ENCODE measurements around the gene PIGM.

PIGM gene

DNA sequence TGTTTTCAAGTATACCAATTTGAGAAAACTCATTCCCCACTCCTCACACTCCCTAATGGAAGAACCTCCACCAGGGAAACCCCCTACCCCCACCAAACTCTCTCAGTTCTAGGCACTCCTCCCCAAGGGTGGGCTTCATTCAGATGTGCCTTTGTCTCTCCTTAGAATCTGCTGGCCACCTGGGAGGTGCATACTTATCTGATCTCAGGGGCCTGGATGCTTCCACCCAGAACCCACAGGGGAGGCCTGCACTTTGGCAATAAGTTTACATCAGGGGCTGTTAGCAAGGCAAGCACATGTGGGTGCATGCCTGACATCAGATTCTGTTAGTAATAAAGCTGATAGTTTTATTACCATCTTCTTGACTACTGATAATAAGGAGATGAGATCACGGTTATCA is 45.3 kb downstream of the PIGM start:
- Histone ChIP-seq H3K79me1 (ENCODE audit: low read depth, low read length) (no peaks in the 10 kb centered on the region), H3K9me3 (replicated peaks in 1 of 2; ENCODE audit: control insufficient read depth in 2 of 2, insufficient read depth in 1 of 2, low read depth in 1 of 2, low read length in 2 of 2) (no peaks in the 10 kb centered on the region), H3K36me3 (replicated peaks in 1 of 2; ENCODE audit: control insufficient read depth in 2 of 2, insufficient read depth in 2 of 2, low read length in 2 of 2) (no peaks in the 10 kb centered on the region), H3K4me2 (ENCODE audit: insufficient read depth, low read length, poor library complexity, severe bottlenecking) (no peak overlapping the region), H3K4ac (ENCODE audit: low read length) (no peak overlapping the region), H2BK12ac (ENCODE audit: low read length) (no peak overlapping the region), H2AK5ac (ENCODE audit: low read depth, low read length) (no peak overlapping the region), H2AFZ (ENCODE audit: low read length) (no peak overlapping the region), H2BK15ac (ENCODE audit: low read length) (no peak overlapping the region), H3K27me3 (ENCODE audit: control insufficient read depth in 3 of 3, insufficient read depth in 3 of 3, low read depth in 1 of 3, low read length in 3 of 3) (peaks cover 0 to 34% (median 0%) of the 10 kb centered on the region in 3 experiments), H4K91ac (ENCODE audit: low read depth, low read length, poor library complexity) (no peak overlapping the region), H3K18ac (ENCODE audit: low read length) (no peak overlapping the region), H3K27ac (replicated peaks; ENCODE audit: low read length) (no peak overlapping the region), H4K8ac (ENCODE audit: low read depth, low read length) (no peak overlapping the region), H3K9ac (ENCODE audit: low read depth, low read length, poor library complexity) (no peak overlapping the region), H3K23ac (ENCODE audit: low read depth, low read length, poor library complexity) (no peak overlapping the region), H3K14ac (ENCODE audit: low read length) (no peak overlapping the region), H2BK120ac (ENCODE audit: low read depth, low read length) (no peak overlapping the region), H3K4me3 (ENCODE audit: low read length in 2 of 2) (no peak overlapping the region), H3K4me1 (ENCODE audit: control insufficient read depth in 2 of 2, insufficient read depth in 1 of 2, low read depth in 1 of 2, low read length in 2 of 2) (no peaks in the 10 kb centered on the region), H2BK5ac (ENCODE audit: low read length) (no peak overlapping the region)
- DNase-seq (ENCODE audit: low spot score): no peak
- WGBS, 2 donors (ENCODE audit: extremely low coverage in 2 of 2, insufficient read length in 2 of 2, insufficient replicate concordance in 1 of 2): no CpG with 5 or more reads among the region's 1 CpG

DNA sequence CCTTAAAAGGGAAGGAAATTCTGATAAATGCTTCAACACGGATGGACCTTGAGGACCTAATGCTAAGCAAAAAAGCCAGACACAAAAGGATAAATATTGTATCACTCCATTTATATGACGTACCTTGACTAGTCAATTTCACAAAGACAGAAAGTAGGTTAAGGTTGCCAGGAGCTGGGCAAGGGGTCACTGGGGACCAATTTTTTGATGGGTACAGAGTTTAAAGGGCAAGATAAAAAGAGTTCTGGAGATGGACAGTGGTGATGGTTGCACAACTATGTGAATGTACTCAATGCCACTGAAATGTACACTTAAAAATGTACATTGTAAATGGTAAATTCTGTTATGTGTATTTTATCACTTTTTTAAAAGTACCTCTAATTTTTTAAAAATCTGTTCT is 45.7 kb downstream of the PIGM start:
- H3K23ac ChIP-seq (ENCODE audit: low read depth, low read length, poor library complexity): no peak overlapping the region
- H3K36me3 ChIP-seq (replicated peaks in 1 of 2; ENCODE audit: control insufficient read depth in 2 of 2, insufficient read depth in 2 of 2, low read length in 2 of 2): no peaks in the 10 kb centered on the region
- H3K14ac ChIP-seq (ENCODE audit: low read length): no peak overlapping the region
- H2AFZ ChIP-seq (ENCODE audit: low read length): no peak overlapping the region
- H4K91ac ChIP-seq (ENCODE audit: low read depth, low read length, poor library complexity): no peak overlapping the region
- no peak overlapping the region for H3K18ac ChIP-seq (ENCODE audit: low read length)
- H2AK5ac ChIP-seq (ENCODE audit: low read depth, low read length): no peak overlapping the region
- WGBS, 2 donors (ENCODE audit: extremely low coverage in 2 of 2, insufficient read length in 2 of 2, insufficient replicate concordance in 1 of 2): no CpG with 5 or more reads among the region's 2 CpGs
- H3K27me3 ChIP-seq (ENCODE audit: control insufficient read depth in 3 of 3, insufficient read depth in 3 of 3, low read depth in 1 of 3, low read length in 3 of 3): peaks cover 0 to 35% (median 0%) of the 10 kb centered on the region in 3 experiments
- H3K79me1 ChIP-seq (ENCODE audit: low read depth, low read length): no peaks in the 10 kb centered on the region
- H2BK15ac ChIP-seq (ENCODE audit: low read length): no peak overlapping the region
- no peaks in the 10 kb centered on the region for H3K4me1 ChIP-seq (ENCODE audit: control insufficient read depth in 2 of 2, insufficient read depth in 1 of 2, low read depth in 1 of 2, low read length in 2 of 2)
- H2BK12ac ChIP-seq (ENCODE audit: low read length): no peak overlapping the region
- DNase-seq (ENCODE audit: low spot score): no peak
- no peak overlapping the region for H3K4me2 ChIP-seq (ENCODE audit: insufficient read depth, low read length, poor library complexity, severe bottlenecking)
- H2BK120ac ChIP-seq (ENCODE audit: low read depth, low read length): no peak overlapping the region
- no peak overlapping the region for H2BK5ac ChIP-seq (ENCODE audit: low read length)
- H4K8ac ChIP-seq (ENCODE audit: low read depth, low read length): no peak overlapping the region
- no peak overlapping the region for H3K9ac ChIP-seq (ENCODE audit: low read depth, low read length, poor library complexity)
- no peak overlapping the region for H3K4ac ChIP-seq (ENCODE audit: low read length)
- no peak overlapping the region for H3K27ac ChIP-seq (replicated peaks; ENCODE audit: low read length)
- no peaks in the 10 kb centered on the region for H3K9me3 ChIP-seq (replicated peaks in 1 of 2; ENCODE audit: control insufficient read depth in 2 of 2, insufficient read depth in 1 of 2, low read depth in 1 of 2, low read length in 2 of 2)
- H3K4me3 ChIP-seq (ENCODE audit: low read length in 2 of 2): no peak overlapping the region

- H3K79me1 ChIP-seq (ENCODE audit: low read depth, low read length): no peaks in the 10 kb centered on the region
- no peaks in the 10 kb centered on the region for H3K9me3 ChIP-seq (replicated peaks in 1 of 2; ENCODE audit: control insufficient read depth in 2 of 2, insufficient read depth in 1 of 2, low read depth in 1 of 2, low read length in 2 of 2)
- WGBS, 2 donors (ENCODE audit: extremely low coverage in 2 of 2, insufficient read length in 2 of 2, insufficient replicate concordance in 1 of 2): no CpG with 5 or more reads among the region's 6 CpGs
- H3K18ac ChIP-seq (ENCODE audit: low read length): no peak overlapping the region
- no peaks in the 10 kb centered on the region for H3K4me1 ChIP-seq (ENCODE audit: control insufficient read depth in 2 of 2, insufficient read depth in 1 of 2, low read depth in 1 of 2, low read length in 2 of 2)
- no peak overlapping the region for H2AK5ac ChIP-seq (ENCODE audit: low read depth, low read length)
- H3K4me3 ChIP-seq (ENCODE audit: low read length in 2 of 2): no peak overlapping the region
- H3K23ac ChIP-seq (ENCODE audit: low read depth, low read length, poor library complexity): no peak overlapping the region
- no peak overlapping the region for H4K91ac ChIP-seq (ENCODE audit: low read depth, low read length, poor library complexity)
- H3K27me3 ChIP-seq (ENCODE audit: control insufficient read depth in 3 of 3, insufficient read depth in 3 of 3, low read depth in 1 of 3, low read length in 3 of 3): peaks cover 0 to 39% (median 0%) of the 10 kb centered on the region in 3 experiments
- H3K4me2 ChIP-seq (ENCODE audit: insufficient read depth, low read length, poor library complexity, severe bottlenecking): no peak overlapping the region
- H3K14ac ChIP-seq (ENCODE audit: low read length): no peak overlapping the region
- H4K8ac ChIP-seq (ENCODE audit: low read depth, low read length): no peak overlapping the region
- no peaks in the 10 kb centered on the region for H3K36me3 ChIP-seq (replicated peaks in 1 of 2; ENCODE audit: control insufficient read depth in 2 of 2, insufficient read depth in 2 of 2, low read length in 2 of 2)
- DNase-seq (ENCODE audit: low spot score): no peak
- no peak overlapping the region for H2BK120ac ChIP-seq (ENCODE audit: low read depth, low read length)
- peak overlapping the region; percentile 5 for H3K4ac ChIP-seq (ENCODE audit: low read length)
- no peak overlapping the region for H3K27ac ChIP-seq (replicated peaks; ENCODE audit: low read length)
- no peak overlapping the region for H2BK15ac ChIP-seq (ENCODE audit: low read length)
- H2BK5ac ChIP-seq (ENCODE audit: low read length): no peak overlapping the region
- no peak overlapping the region for H2AFZ ChIP-seq (ENCODE audit: low read length)
- no peak overlapping the region for H3K9ac ChIP-seq (ENCODE audit: low read depth, low read length, poor library complexity)
- H2BK12ac ChIP-seq (ENCODE audit: low read length): no peak overlapping the region
Observed at GRCh38 chr1:159985473-159985872, 46.3 kb downstream of the PIGM start.

GRCh38 chr1:159983681-159984080 is 48.1 kb downstream of the PIGM start:
- H4K91ac ChIP-seq (ENCODE audit: low read depth, low read length, poor library complexity): no peak overlapping the region
- no peak overlapping the region for H2BK120ac ChIP-seq (ENCODE audit: low read depth, low read length)
- H2AK5ac ChIP-seq (ENCODE audit: low read depth, low read length): no peak overlapping the region
- H3K18ac ChIP-seq (ENCODE audit: low read length): no peak overlapping the region
- H3K36me3 ChIP-seq (replicated peaks in 1 of 2; ENCODE audit: control insufficient read depth in 2 of 2, insufficient read depth in 2 of 2, low read length in 2 of 2): no peaks in the 10 kb centered on the region
- H4K8ac ChIP-seq (ENCODE audit: low read depth, low read length): no peak overlapping the region
- no peak overlapping the region for H2BK5ac ChIP-seq (ENCODE audit: low read length)
- H3K27me3 ChIP-seq (ENCODE audit: control insufficient read depth in 3 of 3, insufficient read depth in 3 of 3, low read depth in 1 of 3, low read length in 3 of 3): peaks cover 0 to 47% (median 0%) of the 10 kb centered on the region in 3 experiments
- H3K9me3 ChIP-seq (replicated peaks in 1 of 2; ENCODE audit: control insufficient read depth in 2 of 2, insufficient read depth in 1 of 2, low read depth in 1 of 2, low read length in 2 of 2): no peaks in the 10 kb centered on the region
- no peak for DNase-seq (ENCODE audit: low spot score)
- H3K4me3 ChIP-seq (ENCODE audit: low read length in 2 of 2): no peak overlapping the region
- H3K79me1 ChIP-seq (ENCODE audit: low read depth, low read length): no peaks in the 10 kb centered on the region
- no peak overlapping the region for H3K4ac ChIP-seq (ENCODE audit: low read length)
- no peak overlapping the region for H2BK15ac ChIP-seq (ENCODE audit: low read length)
- H2BK12ac ChIP-seq (ENCODE audit: low read length): no peak overlapping the region
- no peak overlapping the region for H3K14ac ChIP-seq (ENCODE audit: low read length)
- H2AFZ ChIP-seq (ENCODE audit: low read length): no peak overlapping the region
- no CpG with 5 or more reads among the region's 5 CpGs for WGBS, 2 donors (ENCODE audit: extremely low coverage in 2 of 2, insufficient read length in 2 of 2, insufficient replicate concordance in 1 of 2)
- no peak overlapping the region for H3K9ac ChIP-seq (ENCODE audit: low read depth, low read length, poor library complexity)
- H3K27ac ChIP-seq (replicated peaks; ENCODE audit: low read length): no peak overlapping the region
- no peak overlapping the region for H3K23ac ChIP-seq (ENCODE audit: low read depth, low read length, poor library complexity)
- H3K4me2 ChIP-seq (ENCODE audit: insufficient read depth, low read length, poor library complexity, severe bottlenecking): no peak overlapping the region
- H3K4me1 ChIP-seq (ENCODE audit: control insufficient read depth in 2 of 2, insufficient read depth in 1 of 2, low read depth in 1 of 2, low read length in 2 of 2): no peaks in the 10 kb centered on the region
